Measurements from ENCODE around the gene RNF150. TPM values are rescaled to one million over a fixed set of nuclear protein-coding genes. Genes with fewer than 3 reads are reported as not detected.

The RNF150 gene
- total and polyA plus RNA-seq, 2 experiments from 2014 or later: 4.2 to 9.2 TPM

DNA sequence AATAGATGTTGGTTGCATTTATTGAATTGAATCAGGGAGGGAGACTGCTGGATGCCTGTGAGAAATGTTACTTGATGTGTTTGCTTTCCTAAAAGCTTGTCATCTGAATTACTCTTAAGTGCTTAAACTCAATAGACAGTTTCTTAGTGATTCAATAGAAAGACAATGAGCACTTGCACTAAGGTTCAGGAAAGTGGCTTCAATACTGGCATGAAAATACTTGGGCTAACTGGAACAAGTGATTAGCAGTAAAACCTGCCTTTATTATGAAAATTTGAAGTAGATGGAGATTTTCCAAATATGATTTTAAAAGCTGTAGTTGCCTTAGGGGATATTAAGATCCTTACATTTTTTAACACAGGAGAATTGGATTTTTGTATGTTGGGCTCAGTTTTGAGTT lies 123.3 kb downstream of the RNF150 start:
- TF ChIP-seq EZH2phosphoT487 (IDR thresholded peaks at IDR 0.05; ENCODE audit: low read depth, severe bottlenecking, unreplicated experiment) (no peak), EZH2 (IDR thresholded peaks at IDR 0.05; ENCODE audit: borderline replicate concordance) (no peak)
- TF ChIP-seq, protein P1, sequence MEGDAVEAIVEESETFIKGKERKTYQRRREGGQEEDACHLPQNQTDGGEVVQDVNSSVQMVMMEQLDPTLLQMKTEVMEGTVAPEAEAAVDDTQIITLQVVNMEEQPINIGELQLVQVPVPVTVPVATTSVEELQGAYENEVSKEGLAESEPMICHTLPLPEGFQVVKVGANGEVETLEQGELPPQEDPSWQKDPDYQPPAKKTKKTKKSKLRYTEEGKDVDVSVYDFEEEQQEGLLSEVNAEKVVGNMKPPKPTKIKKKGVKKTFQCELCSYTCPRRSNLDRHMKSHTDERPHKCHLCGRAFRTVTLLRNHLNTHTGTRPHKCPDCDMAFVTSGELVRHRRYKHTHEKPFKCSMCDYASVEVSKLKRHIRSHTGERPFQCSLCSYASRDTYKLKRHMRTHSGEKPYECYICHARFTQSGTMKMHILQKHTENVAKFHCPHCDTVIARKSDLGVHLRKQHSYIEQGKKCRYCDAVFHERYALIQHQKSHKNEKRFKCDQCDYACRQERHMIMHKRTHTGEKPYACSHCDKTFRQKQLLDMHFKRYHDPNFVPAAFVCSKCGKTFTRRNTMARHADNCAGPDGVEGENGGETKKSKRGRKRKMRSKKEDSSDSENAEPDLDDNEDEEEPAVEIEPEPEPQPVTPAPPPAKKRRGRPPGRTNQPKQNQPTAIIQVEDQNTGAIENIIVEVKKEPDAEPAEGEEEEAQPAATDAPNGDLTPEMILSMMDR (IDR thresholded peaks at IDR 0.05; ENCODE audit: poor library complexity): no peak
- H3K36me3 ChIP-seq (replicated peaks; ENCODE audit: insufficient read depth, low read depth): no peaks in the 10 kb centered on the region

DNA sequence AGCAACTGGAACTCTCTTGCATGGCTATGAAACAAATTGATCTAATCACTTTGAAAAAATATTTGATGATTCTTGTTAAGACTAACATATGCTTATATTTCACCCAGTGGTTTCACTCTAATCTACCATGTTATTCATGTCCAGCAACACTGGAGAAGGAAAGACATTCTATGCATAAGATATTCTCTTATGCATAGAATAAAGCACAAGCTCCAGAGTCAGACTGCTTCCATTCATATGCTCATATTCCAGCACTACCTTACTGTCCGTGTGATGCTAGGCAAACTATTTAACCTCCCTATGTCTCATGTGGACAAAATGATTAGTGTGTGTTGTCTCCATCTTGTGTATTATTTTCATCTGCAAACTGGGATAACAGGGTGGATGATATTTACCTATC lies 124.1 kb downstream of the RNF150 start:
- Histone ChIP-seq H3K4me3 (no peak overlapping the region), H3K9me2 (replicated peaks; ENCODE audit: insufficient read depth) (no peaks in the 10 kb centered on the region), H3K79me2 (no peaks in the 10 kb centered on the region), H2AFZ (no peak overlapping the region), H3K9me3 (ENCODE audit: low read depth) (no peaks in the 10 kb centered on the region), H3K27me3 (peaks cover 2% of the 10 kb centered on the region), H3K4me2 (no peak overlapping the region), H3K4me1 (ENCODE audit: insufficient read depth) (no peaks in the 10 kb centered on the region), H4K20me1 (ENCODE audit: insufficient read depth, poor library complexity, severe bottlenecking) (no peaks in the 10 kb centered on the region), H3K36me3 (replicated peaks; ENCODE audit: insufficient read depth, low read depth) (no peaks in the 10 kb centered on the region), H3K27ac (no peak overlapping the region)
- WGBS (ENCODE audit: low lambda C conversion rate, missing lambda C conversion rate): 96% methylated on average over 1 of the region's 1 CpG
- TF ChIP-seq, protein P1 (IDR thresholded peaks at IDR 0.05; ENCODE audit: poor library complexity): no peak
- TF ChIP-seq EZH2 (IDR thresholded peaks at IDR 0.05; ENCODE audit: borderline replicate concordance): no peak
- no peak for TF ChIP-seq EZH2phosphoT487 (IDR thresholded peaks at IDR 0.05; ENCODE audit: low read depth, severe bottlenecking, unreplicated experiment)
- no peak for DNase-seq (ENCODE audit: low spot score)

More for the DNA sequence above, 123.3 kb downstream of the RNF150 start:
- no peaks in the 10 kb centered on the region for H3K4me1 ChIP-seq (ENCODE audit: insufficient read depth)
- no peaks in the 10 kb centered on the region for H3K9me3 ChIP-seq (ENCODE audit: low read depth)
- H3K27me3 ChIP-seq: peaks cover 3% of the 10 kb centered on the region
- H3K27ac ChIP-seq: no peak overlapping the region
- H3K9me2 ChIP-seq (replicated peaks; ENCODE audit: insufficient read depth): no peaks in the 10 kb centered on the region
- H2AFZ ChIP-seq: no peak overlapping the region
- DNase-seq (ENCODE audit: low spot score): no peak
- no peak overlapping the region for H3K4me3 ChIP-seq
- H3K79me2 ChIP-seq: no peaks in the 10 kb centered on the region
- H3K4me2 ChIP-seq: no peak overlapping the region
- no peaks in the 10 kb centered on the region for H4K20me1 ChIP-seq (ENCODE audit: insufficient read depth, poor library complexity, severe bottlenecking)

DNA sequence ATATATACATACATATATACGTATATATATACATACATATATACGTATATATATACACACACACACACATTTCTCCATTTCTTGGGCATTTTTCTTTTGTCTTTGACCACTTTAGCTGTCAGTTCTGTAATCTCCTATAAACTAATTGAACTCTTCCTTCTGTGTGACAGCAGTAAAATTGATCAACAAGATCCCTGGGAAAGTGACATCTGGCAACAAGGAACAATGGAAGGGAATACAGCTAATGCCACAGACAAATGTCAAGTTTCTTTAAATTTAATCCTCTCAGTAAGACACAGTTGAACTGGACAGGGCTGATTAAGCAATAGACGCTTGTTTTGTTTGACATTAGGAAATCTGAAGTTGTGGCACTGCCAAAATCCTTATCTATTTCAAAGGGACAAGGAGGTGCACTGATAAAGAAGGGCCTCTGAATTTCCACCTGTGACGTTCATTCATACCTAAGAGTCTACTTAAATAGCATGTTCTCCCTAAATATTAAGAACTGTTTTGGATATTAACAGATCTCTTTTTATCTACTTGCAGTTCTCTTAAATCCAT lies 126.9 kb downstream of the RNF150 start:
- 76% methylated on average over 4 of the region's 4 CpGs for whole genome bisulfite sequencing (ENCODE audit: low lambda C conversion rate, missing lambda C conversion rate)
- H3K79me2 ChIP-seq: no peaks in the 10 kb centered on the region
- TF ChIP-seq EZH2phosphoT487 (IDR thresholded peaks at IDR 0.05; ENCODE audit: low read depth, severe bottlenecking, unreplicated experiment) (no peak), EZH2 (IDR thresholded peaks at IDR 0.05; ENCODE audit: borderline replicate concordance) (no peak)
- TF ChIP-seq, protein P1 (IDR thresholded peaks at IDR 0.05; ENCODE audit: poor library complexity): no peak

More for the DNA sequence above, 126.9 kb downstream of the RNF150 start:
- DNase-seq (ENCODE audit: low spot score): no peak
- no peak overlapping the region for H3K4me2 ChIP-seq
- no peaks in the 10 kb centered on the region for H3K4me1 ChIP-seq (ENCODE audit: insufficient read depth)
- no peaks in the 10 kb centered on the region for H3K27me3 ChIP-seq
- H3K27ac ChIP-seq: no peak overlapping the region
- no peak overlapping the region for H2AFZ ChIP-seq
- H3K36me3 ChIP-seq (replicated peaks; ENCODE audit: insufficient read depth, low read depth): no peaks in the 10 kb centered on the region
- H3K9me3 ChIP-seq (ENCODE audit: low read depth): no peaks in the 10 kb centered on the region
- H4K20me1 ChIP-seq (ENCODE audit: insufficient read depth, poor library complexity, severe bottlenecking): no peaks in the 10 kb centered on the region
- no peak overlapping the region for H3K4me3 ChIP-seq
- H3K9me2 ChIP-seq (replicated peaks; ENCODE audit: insufficient read depth): no peaks in the 10 kb centered on the region
